Esophagus muscularis mucosa (tissue), 4 donors: ENCODE measurements around the gene CYP2D6. TPM values are rescaled to one million over a fixed set of nuclear protein-coding genes. Genes with fewer than 3 reads are reported as not detected.

Experiments used
- DNase-seq: peaks from one replicate; pipeline ENCODE4 v3.0.0-alpha.2; 2017; ENCODE audit errors: extremely low spot score
- H3K27ac ChIP-seq, 4 donors: fragments of 200-600 bp; sonication (generic); replicated peaks in 1 of 4; 1 replicate in 3 of 4; 2 replicates in 1 of 4; pipeline ENCODE4 v1.5.1; 2016 to 2019; ENCODE audit warnings: mild to moderate bottlenecking in 1 of 4
- H3K27me3 ChIP-seq, 4 donors: fragments of 200-600 bp; sonication (generic); one replicate each; pipeline versions ENCODE4 v1.5.1 to v1.6.0; 2016 to 2019
- H3K36me3 ChIP-seq, 4 donors: fragments of 200-600 bp; sonication (generic); one replicate each; pipeline ENCODE4 v1.5.1; 2016 to 2019
- H3K4me1 ChIP-seq, 4 donors: fragments of 200-600 bp; sonication (generic); one replicate each; pipeline ENCODE4 v1.5.1; 2016 to 2019
- H3K4me3 ChIP-seq, 4 donors: fragments of 200-600 bp; sonication (generic); 1 replicate in 2 of 4; 2 replicates in 2 of 4; pipeline ENCODE4 v1.5.1; 2016 to 2019; ENCODE audit warnings: mild to moderate bottlenecking in 4 of 4, moderate library complexity in 1 of 4
- H3K9me3 ChIP-seq, 4 donors: fragments of 200-600 bp; sonication (generic); 1 replicate in 3 of 4; 2 replicates in 1 of 4; pipeline ENCODE4 v1.5.1; 2016 to 2019
- EP300 ChIP-seq: sonication (generic); formaldehyde crosslinking; IDR thresholded peaks from one replicate; pipeline ENCODE4 v1.6.1; 2017; ENCODE audit warnings: antibody characterized with exemption
- POLR2A ChIP-seq: fragments of 450-650 bp; IDR thresholded peaks from one replicate; pipeline ENCODE4 v1.6.1; 2017; ENCODE audit warnings: antibody characterized with exemption, moderate library complexity, mild to moderate bottlenecking, low read depth
- POLR2AphosphoS5 ChIP-seq, 2 donors: sonication (generic); formaldehyde crosslinking; IDR thresholded peaks; one replicate each; pipeline ENCODE4 v1.6.1; 2017; ENCODE audit warnings: antibody characterized with exemption in 2 of 2
- WGBS: methylation state at CpG from one replicate; pipeline ENCODE4 v1.1.5; 2018; 5-methylcytosine and 5-hydroxymethylcytosine counted together
- intact Hi-C: fragments of 100-400 bp; cut with DNase I; formaldehyde crosslinking; loops from one replicate; pipeline ENCODE4 v1.15.1; 2023
- total RNA-seq, 4 donors: library from RNA; depleted of rRNA; stranded (reverse); fragments of >200 nt; gene quantifications; one replicate each; pipeline versions ENCODE4 v1.1.0 to v1.2.1, GENCODE V29; 2016
- TF ChIP-seq, protein P1 (sequence below), 3 experiments: fragments of 200-600 bp in 2 of 3; fragments of 450-650 bp in 1 of 3; sonication (generic) in 2 of 3; IDR thresholded peaks; one replicate each; pipeline ENCODE4 v1.5.1; 2017 to 2019; ENCODE audit warnings: antibody characterized with exemption in 3 of 3, mild to moderate bottlenecking in 2 of 3, moderate library complexity in 1 of 3

Gene CYP2D6
- total RNA-seq, 4 donors from 2014 or later: 0.42 to 0.52 TPM; not detected in 2

DNA sequence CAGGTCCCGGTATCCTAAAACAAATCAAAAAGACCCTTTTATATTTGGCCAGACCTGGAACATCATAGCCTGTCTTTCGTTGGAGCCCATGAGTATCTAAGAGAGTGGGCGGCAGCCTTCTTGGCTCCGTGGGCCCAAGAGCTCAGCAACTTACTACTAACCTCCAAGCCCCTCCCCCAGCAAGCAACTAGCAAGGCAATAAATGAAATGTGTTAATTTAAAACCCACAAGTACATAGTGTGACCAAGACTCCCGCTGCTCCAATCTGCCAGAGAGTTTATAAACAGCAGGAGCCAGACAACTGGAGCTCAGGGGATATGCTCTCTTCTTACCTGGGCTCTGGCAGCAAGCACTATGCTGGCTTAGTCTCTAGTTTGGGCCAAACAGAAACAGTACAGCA is 40.8 kb upstream of the CYP2D6 start:
- Histone ChIP-seq H3K4me1 (peaks cover 6 to 48% (median 28%) of the 10 kb centered on the region in 4 donors), H3K27me3 (no peaks in the 10 kb centered on the region), H3K27ac (no peak overlapping the region), H3K36me3 (peaks cover 14 to 27% (median 19%) of the 10 kb centered on the region in 4 donors), H3K4me3 (no peak overlapping the region), H3K9me3 (no peaks in the 10 kb centered on the region)
- no peak for DNase-seq
- no peak for TF ChIP-seq POLR2A
- TF ChIP-seq, protein P1, sequence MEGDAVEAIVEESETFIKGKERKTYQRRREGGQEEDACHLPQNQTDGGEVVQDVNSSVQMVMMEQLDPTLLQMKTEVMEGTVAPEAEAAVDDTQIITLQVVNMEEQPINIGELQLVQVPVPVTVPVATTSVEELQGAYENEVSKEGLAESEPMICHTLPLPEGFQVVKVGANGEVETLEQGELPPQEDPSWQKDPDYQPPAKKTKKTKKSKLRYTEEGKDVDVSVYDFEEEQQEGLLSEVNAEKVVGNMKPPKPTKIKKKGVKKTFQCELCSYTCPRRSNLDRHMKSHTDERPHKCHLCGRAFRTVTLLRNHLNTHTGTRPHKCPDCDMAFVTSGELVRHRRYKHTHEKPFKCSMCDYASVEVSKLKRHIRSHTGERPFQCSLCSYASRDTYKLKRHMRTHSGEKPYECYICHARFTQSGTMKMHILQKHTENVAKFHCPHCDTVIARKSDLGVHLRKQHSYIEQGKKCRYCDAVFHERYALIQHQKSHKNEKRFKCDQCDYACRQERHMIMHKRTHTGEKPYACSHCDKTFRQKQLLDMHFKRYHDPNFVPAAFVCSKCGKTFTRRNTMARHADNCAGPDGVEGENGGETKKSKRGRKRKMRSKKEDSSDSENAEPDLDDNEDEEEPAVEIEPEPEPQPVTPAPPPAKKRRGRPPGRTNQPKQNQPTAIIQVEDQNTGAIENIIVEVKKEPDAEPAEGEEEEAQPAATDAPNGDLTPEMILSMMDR (IDR thresholded peaks at IDR 0.05): no peak
- no peak for TF ChIP-seq EP300
- intact Hi-C loops: no loop called here
- WGBS: 81% methylated on average over 5 of the region's 5 CpGs

DNA sequence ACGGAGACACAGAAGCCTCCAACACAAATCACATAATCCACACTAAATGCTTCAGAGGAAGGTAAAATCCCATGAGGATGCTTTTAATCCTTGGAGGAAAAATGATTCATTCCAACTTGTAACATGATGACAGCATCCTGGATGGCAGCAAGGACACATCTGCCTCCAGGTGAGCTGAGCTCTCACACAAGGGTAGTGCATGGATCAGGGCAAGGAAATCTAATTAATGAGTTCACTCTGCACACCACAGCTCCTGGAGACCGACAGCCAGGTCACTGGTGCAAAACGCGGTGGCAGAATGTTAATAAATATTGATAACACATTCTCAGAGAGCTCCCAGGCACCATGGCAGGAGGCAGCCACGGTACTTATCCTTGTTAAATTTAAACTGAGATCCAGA is 40.3 kb upstream of the CYP2D6 start:
- DNase-seq: no peak
- Histone ChIP-seq H3K4me3 (no peak overlapping the region), H3K4me1 (peaks cover 6 to 43% (median 25%) of the 10 kb centered on the region in 4 donors), H3K9me3 (no peaks in the 10 kb centered on the region), H3K36me3 (peaks cover 14 to 29% (median 19%) of the 10 kb centered on the region in 4 donors), H3K27ac (no peak overlapping the region), H3K27me3 (no peaks in the 10 kb centered on the region)
- intact Hi-C loops: no loop called here
- TF ChIP-seq EP300 (no peak), POLR2A (no peak)
- WGBS: 81% methylated on average over 5 of the region's 5 CpGs

DNA sequence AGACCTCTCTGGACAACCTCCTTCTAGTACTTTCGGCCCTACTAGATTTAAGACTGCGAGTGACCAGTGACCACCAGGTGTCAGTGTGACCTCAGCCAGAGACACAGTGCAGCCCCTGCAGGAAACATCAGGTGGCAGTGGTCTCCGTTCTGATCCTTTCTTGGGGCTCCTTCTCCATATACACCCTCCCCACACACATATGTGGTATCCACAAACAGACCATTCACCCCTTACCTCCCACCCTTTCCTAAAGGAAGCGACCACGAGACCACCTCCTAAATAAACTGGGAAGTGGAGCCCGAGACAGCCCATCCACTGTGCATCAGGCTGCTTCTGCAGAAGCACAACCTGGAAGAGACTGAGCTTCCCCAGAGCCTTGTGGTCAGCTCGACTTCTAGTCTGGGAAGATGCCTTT is 38.5 kb upstream of the CYP2D6 start:
- peaks cover 6 to 33% (median 21%) of the 10 kb centered on the region in 4 donors for H3K4me1 ChIP-seq
- no peak for DNase-seq
- H3K4me3 ChIP-seq: no peak overlapping the region
- peaks cover 17 to 41% (median 22%) of the 10 kb centered on the region in 4 donors for H3K36me3 ChIP-seq
- no peaks in the 10 kb centered on the region for H3K27me3 ChIP-seq
- intact Hi-C loops: loop anchor here (1.0 kb wide), 1 partner anchor 268 kb away; no protein-coding TSS in a partner anchor
- 46% methylated on average over 7 of the region's 7 CpGs for WGBS
- H3K27ac ChIP-seq: no peak overlapping the region
- no peaks in the 10 kb centered on the region for H3K9me3 ChIP-seq
- TF ChIP-seq, protein P1 (IDR thresholded peaks at IDR 0.05): peak; percentile 78 to 89 (median 85)
- peak in 1 of 2 donors; percentile 11 for TF ChIP-seq POLR2AphosphoS5 (IDR thresholded peaks at IDR 0.05)
- no peak for TF ChIP-seq POLR2A

DNA sequence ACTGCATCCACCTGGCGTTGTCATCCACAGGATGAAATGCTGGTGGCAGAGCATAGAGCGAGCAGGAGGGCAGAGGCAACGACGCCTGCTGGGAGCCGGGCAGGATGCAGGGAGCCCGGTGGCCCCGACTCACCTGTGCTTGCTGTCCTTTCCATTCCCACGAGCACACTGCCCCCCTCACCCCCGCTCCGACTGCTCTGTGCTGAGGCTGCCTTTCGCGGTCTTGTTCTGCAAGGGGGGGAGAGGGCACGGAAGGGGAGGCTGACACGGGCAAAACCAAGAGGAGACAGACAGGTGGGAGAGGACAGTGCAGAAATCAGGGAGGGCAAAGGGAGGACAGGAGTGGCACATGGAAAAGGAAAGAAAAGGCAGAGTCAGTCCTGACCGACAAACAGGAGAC is 37.9 kb upstream of the CYP2D6 start:
- H3K4me3 ChIP-seq: no peak overlapping the region
- intact Hi-C loops: no loop called here
- 92% methylated on average over 15 of the region's 15 CpGs for WGBS
- H3K36me3 ChIP-seq: peaks cover 17 to 41% (median 22%) of the 10 kb centered on the region in 4 donors
- H3K27me3 ChIP-seq: no peaks in the 10 kb centered on the region
- H3K9me3 ChIP-seq: no peaks in the 10 kb centered on the region
- DNase-seq: no peak
- H3K4me1 ChIP-seq: peaks cover 6 to 27% (median 16%) of the 10 kb centered on the region in 4 donors
- TF ChIP-seq, protein P1 (IDR thresholded peaks at IDR 0.05): no peak
- TF ChIP-seq EP300 (no peak), POLR2AphosphoS5 (IDR thresholded peaks at IDR 0.05) (no peak), POLR2A (no peak)
- no peak overlapping the region for H3K27ac ChIP-seq

DNA sequence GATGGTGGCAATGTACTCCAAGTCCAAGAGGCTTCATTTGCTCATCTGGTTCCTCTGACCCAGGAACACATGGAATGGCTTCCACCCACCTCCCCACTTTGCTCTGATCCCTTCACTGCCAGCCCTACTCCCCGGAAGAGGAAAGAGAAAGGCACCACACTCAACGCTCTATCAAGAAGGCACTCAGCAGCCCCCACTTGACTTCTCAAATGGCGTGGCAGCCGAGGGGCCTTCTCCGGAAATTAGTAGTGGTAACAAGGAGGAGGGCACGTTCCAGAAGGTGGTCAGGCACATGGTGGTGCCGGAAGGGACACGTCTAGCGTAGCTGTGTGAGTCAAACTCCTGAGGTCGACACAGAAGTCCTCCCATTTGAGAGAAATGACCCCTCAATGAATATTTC is 36.5 kb upstream of the CYP2D6 start:
- H3K4me3 ChIP-seq: no peak overlapping the region
- no peak overlapping the region for H3K27ac ChIP-seq
- peaks cover 17 to 52% (median 32%) of the 10 kb centered on the region in 4 donors for H3K36me3 ChIP-seq
- intact Hi-C loops: no loop called here
- peaks cover 0 to 13% (median 2%) of the 10 kb centered on the region in 4 donors for H3K4me1 ChIP-seq
- DNase-seq: no peak
- no peaks in the 10 kb centered on the region for H3K9me3 ChIP-seq
- WGBS: 90% methylated on average over 10 of the region's 10 CpGs
- TF ChIP-seq EP300: no peak
- TF ChIP-seq, protein P1 (IDR thresholded peaks at IDR 0.05): no peak
- TF ChIP-seq POLR2A: no peak
- no peak for TF ChIP-seq POLR2AphosphoS5 (IDR thresholded peaks at IDR 0.05)
- no peaks in the 10 kb centered on the region for H3K27me3 ChIP-seq
